Renal cortex interstitium (tissue), 15 donors: ENCODE data around the gene NECAP2. TPM values are rescaled to one million over a fixed set of nuclear protein-coding genes. Genes with fewer than 3 reads are reported as not detected.

Source experiments
- DNase-seq, 11 donors: peaks; one replicate each; pipeline ENCODE4 v3.0.0-alpha.2; 2013; ENCODE audit warnings: low read depth in 9 of 11, low spot score in 4 of 11; ENCODE audit errors: extremely low read depth in 1 of 11
- long read RNA-seq, 16 experiments: transcript quantifications; one replicate each; lab custom pipeline, GENCODE V29; 2026
- polyA plus RNA-seq, 3 donors: library from polyadenylated mRNA; unstranded; fragments of 120-200 nt; gene quantifications; one replicate each; pipeline ENCODE4 v1.2.1, GENCODE V29; 2013; ENCODE audit not compliant: insufficient read length in 3 of 3

NECAP2 gene
- 10 to 100 TPM; 63.4 to 65.7 (median 64.0) TPM for polyA plus RNA-seq
- long read RNA-seq, donor 1, transcript NECAP2-201 (8 exons, 2,070 nt): major isoform, 9 of 34 reads
- long read RNA-seq, donor 1, partial matches to known transcripts: 21 of 34 reads
- long read RNA-seq, donor 1, other reads (novel, unspliced or antisense): 0 of 34 reads
- long read RNA-seq, donor 2, transcript NECAP2-201 (8 exons, 2,070 nt): major isoform, 9 of 23 reads
- long read RNA-seq, donor 2, partial matches to known transcripts: 8 of 23 reads
- long read RNA-seq, donor 2, other reads (novel, unspliced or antisense): 0 of 23 reads
- long read RNA-seq, donor 3, transcript NECAP2-211 (2 exons, 550 nt): minor isoform, 6 of 47 reads
- long read RNA-seq, donor 3, transcript NECAP2-201 (8 exons, 2,070 nt): major isoform, 17 of 47 reads
- long read RNA-seq, donor 3, partial matches to known transcripts: 20 of 47 reads
- long read RNA-seq, donor 3, other reads (novel, unspliced or antisense): 0 of 47 reads
- long read RNA-seq, donor 4, transcript NECAP2-201 (8 exons, 2,070 nt): major isoform, 12 of 51 reads
- long read RNA-seq, donor 4, transcript NECAP2-211 (2 exons, 550 nt): minor isoform, 9 of 51 reads
- long read RNA-seq, donor 4, partial matches to known transcripts: 18 of 51 reads
- long read RNA-seq, donor 4, other reads (novel, unspliced or antisense): 7 of 51 reads
- long read RNA-seq, donor 5: 0 reads
- long read RNA-seq, donor 6, transcript NECAP2-201 (8 exons, 2,070 nt): major isoform, 9 of 11 reads
- long read RNA-seq, donor 6, partial matches to known transcripts: 0 of 11 reads
- long read RNA-seq, donor 6, other reads (novel, unspliced or antisense): 0 of 11 reads
- long read RNA-seq, donor 7, transcript NECAP2-201 (8 exons, 2,070 nt): major isoform, 14 of 34 reads
- long read RNA-seq, donor 7, transcript NECAP2-211 (2 exons, 550 nt): minor isoform, 5 of 34 reads
- long read RNA-seq, donor 7, partial matches to known transcripts: 7 of 34 reads
- long read RNA-seq, donor 7, other reads (novel, unspliced or antisense): 7 of 34 reads
- long read RNA-seq, donor 8, transcript NECAP2-211 (2 exons, 550 nt): minor isoform, 9 of 106 reads
- long read RNA-seq, donor 8, transcript NECAP2-201 (8 exons, 2,070 nt): major isoform, 30 of 106 reads
- long read RNA-seq, donor 8, partial matches to known transcripts: 56 of 106 reads
- long read RNA-seq, donor 8, other reads (novel, unspliced or antisense): 9 of 106 reads
- long read RNA-seq, donor 9, transcript NECAP2-201 (8 exons, 2,070 nt): major isoform, 14 of 54 reads
- long read RNA-seq, donor 9, transcript NECAP2-211 (2 exons, 550 nt): minor isoform, 9 of 54 reads
- long read RNA-seq, donor 9, partial matches to known transcripts: 18 of 54 reads
- long read RNA-seq, donor 9, other reads (novel, unspliced or antisense): 9 of 54 reads
- long read RNA-seq, donor 10, transcript NECAP2-201 (8 exons, 2,070 nt): major isoform, 11 of 23 reads
- long read RNA-seq, donor 10, partial matches to known transcripts: 0 of 23 reads
- long read RNA-seq, donor 10, other reads (novel, unspliced or antisense): 7 of 23 reads
- long read RNA-seq, donor 11, transcript NECAP2-211 (2 exons, 550 nt): minor isoform, 5 of 35 reads
- long read RNA-seq, donor 11, transcript NECAP2-201 (8 exons, 2,070 nt): major isoform, 12 of 35 reads
- long read RNA-seq, donor 11, partial matches to known transcripts: 9 of 35 reads
- long read RNA-seq, donor 11, other reads (novel, unspliced or antisense): 5 of 35 reads
- long read RNA-seq, donor 12, transcript NECAP2-201 (8 exons, 2,070 nt): major isoform, 5 of 6 reads
- long read RNA-seq, donor 12, partial matches to known transcripts: 0 of 6 reads
- long read RNA-seq, donor 12, other reads (novel, unspliced or antisense): 0 of 6 reads
- long read RNA-seq, donor 13, transcript NECAP2-201 (8 exons, 2,070 nt): major isoform, 23 of 50 reads
- long read RNA-seq, donor 13, partial matches to known transcripts: 15 of 50 reads
- long read RNA-seq, donor 13, other reads (novel, unspliced or antisense): 6 of 50 reads
- long read RNA-seq, donor 14, transcript NECAP2-201 (8 exons, 2,070 nt): major isoform, 11 of 16 reads
- long read RNA-seq, donor 14, partial matches to known transcripts: 0 of 16 reads
- long read RNA-seq, donor 14, other reads (novel, unspliced or antisense): 0 of 16 reads
- long read RNA-seq, donor 15, transcript NECAP2-201 (8 exons, 2,070 nt): major isoform, 8 of 10 reads
- long read RNA-seq, donor 15, partial matches to known transcripts: 0 of 10 reads
- long read RNA-seq, donor 15, other reads (novel, unspliced or antisense): 0 of 10 reads
- long read RNA-seq, donor 16, transcript NECAP2-211 (2 exons, 550 nt): minor isoform, 28 of 121 reads
- long read RNA-seq, donor 16, transcript NECAP2-201 (8 exons, 2,070 nt): major isoform, 44 of 121 reads
- long read RNA-seq, donor 16, transcript NECAP2-205 (2 exons, 572 nt): minor isoform, 9 of 121 reads
- long read RNA-seq, donor 16, partial matches to known transcripts: 27 of 121 reads
- long read RNA-seq, donor 16, other reads (novel, unspliced or antisense): 10 of 121 reads

DNA sequence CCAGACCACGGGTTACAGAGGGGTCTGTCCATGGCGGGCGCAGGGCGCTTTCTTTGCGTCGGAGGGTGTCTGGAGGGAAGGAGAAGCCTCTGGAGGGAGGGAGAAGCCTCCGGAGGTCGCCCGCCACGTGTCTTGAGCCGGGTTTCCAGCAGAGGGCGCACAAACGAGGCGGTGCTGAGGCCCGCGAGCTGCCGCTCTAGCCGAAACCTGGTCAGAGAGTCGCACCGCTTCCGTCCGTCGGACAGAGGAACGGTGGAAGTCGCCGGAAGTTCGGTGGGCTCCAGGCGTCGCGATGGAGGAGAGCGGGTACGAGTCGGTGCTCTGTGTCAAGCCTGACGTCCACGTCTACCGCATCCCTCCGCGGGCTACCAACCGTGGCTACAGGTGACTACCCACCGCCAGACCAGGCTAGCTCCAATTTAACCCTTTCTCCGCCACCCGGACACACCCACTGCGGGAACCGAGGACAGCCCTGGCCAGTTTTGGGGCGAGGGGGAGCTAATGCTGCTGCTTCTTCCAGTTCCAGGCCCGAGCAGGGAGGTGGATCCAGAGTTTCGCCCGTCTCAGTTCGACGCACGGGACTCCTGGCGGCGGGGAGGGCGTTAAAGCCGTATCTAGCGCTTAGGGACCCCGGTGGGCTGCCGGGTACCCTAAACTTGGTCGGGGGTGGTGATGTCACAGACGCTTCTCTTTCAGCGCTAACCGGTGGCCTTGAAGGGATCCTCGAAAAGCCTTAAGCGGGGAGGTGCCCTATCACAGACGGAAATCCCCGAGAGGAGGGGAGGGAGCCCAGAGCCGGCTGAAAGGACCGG, at the start of gene NECAP2:
Gene NECAP2, plus strand, starts transcription at position 255 of the 812 bp plus-strand sequence. Its CDS starts 38 bp downstream, at position 293.
- peak; percentile 77 to 93 (median 90) for DNase-seq

DNA sequence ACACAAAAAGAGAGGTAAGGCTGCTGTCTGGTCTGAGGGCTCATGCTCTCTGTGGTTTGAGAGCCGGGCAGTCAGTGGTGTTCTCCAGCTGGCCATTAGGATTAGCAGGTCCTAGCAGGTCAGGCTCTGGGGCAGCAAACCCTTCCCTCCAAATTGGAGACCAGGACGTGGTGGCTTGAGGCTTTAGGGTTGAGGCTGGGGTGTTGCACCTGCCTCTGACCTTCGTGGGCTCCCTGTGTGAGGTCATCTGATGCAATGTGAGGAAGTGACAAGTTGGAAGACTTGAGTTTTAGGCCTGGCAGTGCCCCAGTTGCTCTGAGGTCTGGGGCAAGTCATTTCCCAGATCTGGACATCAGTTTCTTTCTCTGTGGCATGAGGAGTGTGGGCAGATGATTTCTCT, 49.1 kb upstream of the NECAP2 start:
- no peak for DNase-seq

GRCh38 chr1:16392740-16393569, 47.6 kb upstream of the NECAP2 start:
- DNase-seq: no peak

DNA sequence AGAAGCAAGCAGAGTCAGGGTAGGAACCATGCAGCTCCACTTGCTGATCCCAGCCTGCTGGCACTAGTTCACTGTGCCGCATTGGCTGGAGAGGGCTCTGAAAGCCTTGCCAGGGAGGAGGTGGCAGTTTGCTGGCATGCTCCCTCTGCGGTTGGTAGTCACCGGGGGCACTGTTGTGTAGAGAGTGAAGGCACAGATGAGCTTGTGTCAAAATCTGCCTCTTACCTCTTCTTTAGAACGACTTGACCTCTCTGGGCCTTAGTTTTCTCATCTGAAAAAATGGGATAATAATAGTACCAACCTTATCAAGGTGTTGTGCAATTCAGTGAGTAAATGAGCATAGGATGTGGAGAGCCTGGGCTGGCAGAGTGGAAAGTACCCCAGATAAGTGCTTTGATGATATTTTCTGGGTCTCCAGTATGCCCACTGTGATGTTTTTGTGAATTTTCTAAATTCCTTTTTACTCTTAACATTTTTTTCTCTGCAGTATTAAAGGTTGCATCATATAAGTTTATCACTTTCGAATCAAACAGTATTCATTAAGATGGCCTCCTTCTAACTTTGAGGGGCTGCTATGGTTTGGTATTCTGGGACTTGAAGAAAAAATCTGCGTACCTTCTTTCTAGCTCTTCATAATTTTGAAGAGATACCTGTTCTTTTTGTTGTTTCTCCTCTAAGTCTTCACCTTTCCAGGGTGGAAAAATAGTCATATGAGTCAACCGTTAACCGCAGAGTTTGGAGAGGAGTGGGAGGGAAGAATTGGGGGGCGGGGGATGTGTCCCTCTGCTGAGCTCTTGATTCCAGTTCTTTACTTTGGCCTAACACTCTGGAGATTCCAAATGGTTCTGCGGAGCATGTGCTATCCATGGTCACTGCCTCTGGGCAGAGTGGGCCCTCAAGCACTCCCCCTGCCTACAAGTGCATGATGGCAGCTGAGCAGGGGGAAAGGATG, 46.7 kb upstream of the NECAP2 start:
- no peak for DNase-seq

GRCh38 chr1:16394977-16395376, 45.5 kb upstream of the NECAP2 start:
- no peak for DNase-seq

DNA sequence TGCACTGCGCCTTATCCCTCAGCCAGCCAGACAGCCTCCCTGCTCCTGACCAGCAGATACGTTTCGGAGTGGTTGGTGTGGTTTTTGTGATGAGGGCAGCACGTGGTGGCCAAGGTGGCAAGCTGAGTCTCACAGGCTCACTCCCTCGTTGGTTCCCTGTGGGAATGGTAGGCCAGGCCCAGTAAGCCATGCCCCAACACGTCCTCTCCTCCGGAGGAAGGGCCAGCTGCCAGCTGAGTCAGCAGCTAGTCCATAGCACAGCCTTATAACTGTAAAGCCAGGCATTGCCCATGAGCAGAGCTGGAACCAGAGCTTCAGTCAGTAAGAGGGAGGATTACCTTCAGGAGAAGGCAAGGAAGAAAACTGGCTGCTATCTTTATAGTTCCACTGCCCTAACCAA, 43.9 kb upstream of the NECAP2 start:
- DNase-seq: no peak

DNA sequence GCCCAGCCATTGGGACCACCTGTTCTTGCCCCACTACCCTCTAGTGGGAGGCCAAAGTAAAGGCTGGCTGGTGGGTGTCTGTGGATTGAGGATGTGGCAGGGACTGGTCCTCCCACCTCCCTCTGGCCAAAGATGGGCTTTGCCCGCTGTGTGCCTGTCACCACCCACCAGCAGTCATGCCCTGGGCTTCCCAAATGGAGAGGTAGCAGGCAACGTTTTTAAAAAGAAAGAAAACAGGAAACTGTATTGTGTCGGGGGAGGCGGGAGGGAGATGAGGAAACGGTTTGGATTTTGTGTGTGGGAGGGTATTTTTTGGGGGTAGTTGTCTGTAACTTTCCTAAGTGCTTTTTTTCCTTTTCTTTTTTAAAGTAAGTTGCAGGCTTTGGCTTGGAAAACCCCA, 43.4 kb upstream of the NECAP2 start:
- DNase-seq: no peak

- no peak for DNase-seq
These were observed 42.1 kb upstream of the NECAP2 start for GRCh38 chr1:16398371-16398953.

DNA sequence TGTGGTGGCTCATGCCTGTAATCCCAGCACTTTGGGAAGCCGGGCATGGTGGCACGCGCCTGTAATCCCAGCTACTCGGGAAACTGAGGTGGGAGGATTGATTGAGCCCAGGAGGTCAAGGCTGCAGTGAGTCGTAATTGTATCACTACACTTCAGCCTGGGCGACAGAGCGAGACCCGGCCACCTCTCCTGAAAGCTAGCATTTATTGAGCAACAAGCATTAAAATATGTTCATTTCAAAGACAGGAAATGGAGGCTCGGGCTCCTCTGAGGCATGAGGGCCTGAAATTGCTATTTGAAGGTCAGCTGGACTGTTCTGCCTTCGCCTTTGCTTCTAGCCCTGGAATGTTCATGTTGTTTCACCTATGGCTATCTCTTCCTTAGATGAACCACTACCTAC, 37.8 kb upstream of the NECAP2 start:
- no peak for DNase-seq

GRCh38 chr1:16405441-16405840, 35.1 kb upstream of the NECAP2 start:
- DNase-seq: no peak

GRCh38 chr1:16406868-16407267, 33.7 kb upstream of the NECAP2 start:
- no peak for DNase-seq

DNA sequence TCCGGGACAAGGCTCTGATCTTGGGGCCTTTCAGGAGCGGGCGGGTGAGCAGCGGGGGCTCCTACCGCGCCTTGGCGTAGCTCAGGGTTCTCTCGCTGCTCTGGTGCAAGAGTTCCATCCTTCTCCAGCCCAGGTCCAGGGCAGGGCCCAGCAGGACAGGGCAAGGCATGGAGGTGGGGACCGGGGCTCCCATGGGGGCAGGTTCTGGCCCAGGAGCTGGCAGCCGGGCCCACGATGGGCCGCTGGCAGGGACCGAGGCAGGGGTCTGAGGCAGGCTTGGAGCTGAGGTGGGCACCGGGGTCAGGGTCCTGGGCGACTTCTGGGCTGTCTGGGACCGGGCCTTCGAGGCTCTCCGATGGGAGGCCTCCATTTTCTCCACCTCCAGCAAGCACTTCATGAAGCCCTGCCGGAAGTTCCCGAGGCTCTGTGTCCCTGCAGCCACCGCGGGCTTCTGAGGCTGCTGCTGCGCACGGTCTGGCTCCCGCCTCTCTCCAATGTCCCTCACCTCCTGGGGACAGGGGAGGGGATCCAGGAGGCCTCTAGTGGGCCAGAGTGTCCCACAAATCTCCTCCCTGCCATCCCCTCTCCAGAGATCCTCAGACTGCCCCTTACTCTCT, 30.9 kb upstream of the NECAP2 start:
- DNase-seq: no peak

DNA sequence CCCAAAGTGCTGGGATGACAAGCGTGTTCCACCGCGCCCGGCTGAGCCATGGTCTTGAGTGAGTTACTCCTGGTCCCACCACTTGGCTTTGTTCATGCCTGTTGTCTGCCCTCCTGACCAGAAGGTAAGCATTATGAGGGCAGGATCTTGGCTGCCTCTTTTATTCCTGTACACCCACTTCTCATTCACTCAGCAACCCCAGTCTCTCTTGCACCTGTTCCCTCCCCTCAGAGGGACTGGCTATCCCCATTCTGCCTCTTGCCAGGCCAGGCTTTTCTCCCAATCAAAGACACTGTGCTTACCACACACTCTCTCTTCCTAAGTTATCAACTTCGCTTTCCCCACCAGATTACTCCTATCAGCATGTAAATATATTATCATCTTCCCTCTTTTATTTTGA, 29.7 kb upstream of the NECAP2 start:
- no peak for DNase-seq
